GM18867 (cell line): ENCODE measurements around the gene COG3.
A peak's percentile ranks its signal among the peaks of the same experiment; 100 is the strongest.
"Not testable (repeated sequence)": the region's sequence is repeated elsewhere in the genome, so short reads cannot be mapped to it uniquely, and the experiment has no call there.

Experiments used
- ATAC-seq: cut with Tn5 transposase; IDR thresholded peaks from one replicate; pipeline ENCODE4 v1.9.1; 2021; ENCODE audit warnings: mild to moderate bottlenecking, moderate library complexity; ENCODE audit not compliant: unreplicated experiment

COG3 gene

GRCh38 chr13:45464687-45465453 is at the start of gene COG3:
Gene COG3 (plus strand): TSS chr13:45464939. CDS start chr13:45465037, 98 bp downstream.
- peak; percentile 95 for ATAC-seq

GRCh38 chr13:45415112-45415511 is 49.6 kb upstream of the COG3 start:
- ATAC-seq: no peak

GRCh38 chr13:45416516-45417128 is 48.1 kb upstream of the COG3 start:
- ATAC-seq: no peak

GRCh38 chr13:45417790-45418534 is 46.8 kb upstream of the COG3 start, which contains the start of gene SLC25A30:
Gene SLC25A30 (minus strand): TSS chr13:45418373. CDS start chr13:45411425, 6,948 bp downstream.
- peak; percentile 91 for ATAC-seq

GRCh38 chr13:45419389-45419788 is 45.4 kb upstream of the COG3 start:
- not testable (repeated sequence) for ATAC-seq

GRCh38 chr13:45419945-45420344 is 44.8 kb upstream of the COG3 start:
- no peak for ATAC-seq

GRCh38 chr13:45422731-45423292 is 41.9 kb upstream of the COG3 start:
- no peak for ATAC-seq

GRCh38 chr13:45426056-45426841 is 38.5 kb upstream of the COG3 start:
- not testable (repeated sequence) for ATAC-seq

GRCh38 chr13:45432737-45433380 is 31.9 kb upstream of the COG3 start:
- ATAC-seq: no peak

- ATAC-seq: no peak
Measured at GRCh38 chr13:45433381-45433790, 31.4 kb upstream of the COG3 start.

GRCh38 chr13:45434556-45435371 is 30.0 kb upstream of the COG3 start:
- no peak for ATAC-seq

GRCh38 chr13:45436332-45436731 is 28.4 kb upstream of the COG3 start:
- no peak for ATAC-seq

GRCh38 chr13:45436953-45437352 is 27.8 kb upstream of the COG3 start:
- no peak for ATAC-seq

- no peak for ATAC-seq
Measured at GRCh38 chr13:45437947-45438346, 26.8 kb upstream of the COG3 start.

- no peak for ATAC-seq
Measured at GRCh38 chr13:45439008-45439407, 25.7 kb upstream of the COG3 start.

- no peak for ATAC-seq
Measured at GRCh38 chr13:45439781-45440462, 24.8 kb upstream of the COG3 start.

GRCh38 chr13:45441633-45442032 is 23.1 kb upstream of the COG3 start:
- ATAC-seq: peak; percentile 70

- ATAC-seq: no peak
Measured at GRCh38 chr13:45445053-45445452, 19.7 kb upstream of the COG3 start.

GRCh38 chr13:45446181-45446580 is 18.6 kb upstream of the COG3 start:
- no peak for ATAC-seq
